ENCODE results near the gene CAPN2. TPM values are rescaled to one million over a fixed set of nuclear protein-coding genes. Genes with fewer than 3 reads are reported as not detected.

Gene CAPN2
- total RNA-seq, 1 donor from 2014 or later = 178 TPM

GRCh38 chr1:223695941-223696340, 16.4 kb upstream of the CAPN2 start:
- intact Hi-C loops (cut with DNase I) = loop anchor here (5.0 kb wide), 1 partner anchor 636 kb away; the partner anchor contains the start of gene NVL
- TF ChIP-seq, protein P1, sequence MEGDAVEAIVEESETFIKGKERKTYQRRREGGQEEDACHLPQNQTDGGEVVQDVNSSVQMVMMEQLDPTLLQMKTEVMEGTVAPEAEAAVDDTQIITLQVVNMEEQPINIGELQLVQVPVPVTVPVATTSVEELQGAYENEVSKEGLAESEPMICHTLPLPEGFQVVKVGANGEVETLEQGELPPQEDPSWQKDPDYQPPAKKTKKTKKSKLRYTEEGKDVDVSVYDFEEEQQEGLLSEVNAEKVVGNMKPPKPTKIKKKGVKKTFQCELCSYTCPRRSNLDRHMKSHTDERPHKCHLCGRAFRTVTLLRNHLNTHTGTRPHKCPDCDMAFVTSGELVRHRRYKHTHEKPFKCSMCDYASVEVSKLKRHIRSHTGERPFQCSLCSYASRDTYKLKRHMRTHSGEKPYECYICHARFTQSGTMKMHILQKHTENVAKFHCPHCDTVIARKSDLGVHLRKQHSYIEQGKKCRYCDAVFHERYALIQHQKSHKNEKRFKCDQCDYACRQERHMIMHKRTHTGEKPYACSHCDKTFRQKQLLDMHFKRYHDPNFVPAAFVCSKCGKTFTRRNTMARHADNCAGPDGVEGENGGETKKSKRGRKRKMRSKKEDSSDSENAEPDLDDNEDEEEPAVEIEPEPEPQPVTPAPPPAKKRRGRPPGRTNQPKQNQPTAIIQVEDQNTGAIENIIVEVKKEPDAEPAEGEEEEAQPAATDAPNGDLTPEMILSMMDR (IDR thresholded peaks at IDR 0.05) = no peak
- H3K27ac ChIP-seq = no peak overlapping the region

GRCh38 chr1:223700388-223700918, 11.9 kb upstream of the CAPN2 start:
- peak overlapping the region; percentile 93 to 94 for H3K27ac ChIP-seq
- no peak for DNase-seq (ENCODE audit: low spot score in 2 of 2)
- no peaks in the 10 kb centered on the region for H3K36me3 ChIP-seq
- intact Hi-C loops (cut with DNase I) = loop anchor here (10.0 kb wide), 2 partner anchors 294 to 1056 kb away; no protein-coding TSS in a partner anchor
- H3K4me3 ChIP-seq = no peak overlapping the region
- H3K4me1 ChIP-seq = peaks cover 7 to 36% of the 10 kb centered on the region in 2 donors
- no peaks in the 10 kb centered on the region for H3K27me3 ChIP-seq
- no peaks in the 10 kb centered on the region for H3K9me3 ChIP-seq
- TF ChIP-seq, protein P1 (IDR thresholded peaks at IDR 0.05) = no peak

More at GRCh38 chr1:223695941-223696340, 16.4 kb upstream of the CAPN2 start:
- peak in 1 of 2 donors; percentile 3 for DNase-seq (ENCODE audit: low spot score in 2 of 2)
- Histone ChIP-seq H3K4me3 (no peak overlapping the region), H3K4me1 (peaks cover 7 to 15% of the 10 kb centered on the region in 2 donors), H3K27me3 (no peaks in the 10 kb centered on the region), H3K36me3 (no peaks in the 10 kb centered on the region), H3K9me3 (no peaks in the 10 kb centered on the region)

DNA sequence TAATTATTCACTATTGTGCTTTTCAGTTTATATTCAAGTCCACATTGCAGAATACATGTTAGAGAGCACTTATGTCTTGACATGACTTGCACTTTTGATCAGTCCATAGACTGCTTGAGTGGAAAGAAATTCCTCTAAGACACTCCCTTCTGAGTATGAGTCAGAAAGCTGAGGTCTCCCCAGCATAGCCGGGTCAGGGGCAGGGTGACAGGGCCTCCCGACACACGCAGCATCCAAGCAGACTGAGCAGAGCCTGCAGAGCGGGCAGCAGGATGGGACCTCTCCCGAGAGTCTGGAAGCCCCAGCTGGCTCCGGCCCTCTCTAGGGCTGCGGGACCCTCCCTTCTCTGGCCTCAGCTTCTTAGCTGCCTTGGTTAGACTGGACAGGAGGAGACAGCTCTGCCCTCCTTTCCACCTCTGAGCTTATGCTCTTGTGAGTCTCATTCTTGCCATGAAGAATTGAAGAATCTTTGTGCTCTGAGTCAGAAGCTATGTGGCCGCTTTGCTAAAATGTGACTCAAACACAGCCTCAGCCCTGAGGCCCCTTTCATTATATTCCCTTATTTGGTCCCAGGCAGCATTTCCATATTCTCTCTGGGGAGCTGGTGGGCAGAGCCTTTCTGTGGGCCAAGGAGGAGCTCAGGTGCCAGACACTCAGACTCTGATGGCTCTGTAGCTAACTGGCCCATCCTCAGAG, 11.2 kb upstream of the CAPN2 start:
- intact Hi-C loops (cut with DNase I) = loop anchor here (10.0 kb wide), 2 partner anchors 294 to 1056 kb away; no protein-coding TSS in a partner anchor
- peaks cover 10 to 43% of the 10 kb centered on the region in 2 donors for H3K4me1 ChIP-seq
- TF ChIP-seq, protein P1 (IDR thresholded peaks at IDR 0.05) = no peak
- H3K4me3 ChIP-seq = peak overlapping the region in 1 of 2 donors; percentile 53
- H3K27me3 ChIP-seq = no peaks in the 10 kb centered on the region
- no peaks in the 10 kb centered on the region for H3K36me3 ChIP-seq
- H3K27ac ChIP-seq = peak overlapping the region; percentile 93 to 94
- peak in 1 of 2 donors; percentile 86 for DNase-seq (ENCODE audit: low spot score in 2 of 2)
- H3K9me3 ChIP-seq = no peaks in the 10 kb centered on the region

DNA sequence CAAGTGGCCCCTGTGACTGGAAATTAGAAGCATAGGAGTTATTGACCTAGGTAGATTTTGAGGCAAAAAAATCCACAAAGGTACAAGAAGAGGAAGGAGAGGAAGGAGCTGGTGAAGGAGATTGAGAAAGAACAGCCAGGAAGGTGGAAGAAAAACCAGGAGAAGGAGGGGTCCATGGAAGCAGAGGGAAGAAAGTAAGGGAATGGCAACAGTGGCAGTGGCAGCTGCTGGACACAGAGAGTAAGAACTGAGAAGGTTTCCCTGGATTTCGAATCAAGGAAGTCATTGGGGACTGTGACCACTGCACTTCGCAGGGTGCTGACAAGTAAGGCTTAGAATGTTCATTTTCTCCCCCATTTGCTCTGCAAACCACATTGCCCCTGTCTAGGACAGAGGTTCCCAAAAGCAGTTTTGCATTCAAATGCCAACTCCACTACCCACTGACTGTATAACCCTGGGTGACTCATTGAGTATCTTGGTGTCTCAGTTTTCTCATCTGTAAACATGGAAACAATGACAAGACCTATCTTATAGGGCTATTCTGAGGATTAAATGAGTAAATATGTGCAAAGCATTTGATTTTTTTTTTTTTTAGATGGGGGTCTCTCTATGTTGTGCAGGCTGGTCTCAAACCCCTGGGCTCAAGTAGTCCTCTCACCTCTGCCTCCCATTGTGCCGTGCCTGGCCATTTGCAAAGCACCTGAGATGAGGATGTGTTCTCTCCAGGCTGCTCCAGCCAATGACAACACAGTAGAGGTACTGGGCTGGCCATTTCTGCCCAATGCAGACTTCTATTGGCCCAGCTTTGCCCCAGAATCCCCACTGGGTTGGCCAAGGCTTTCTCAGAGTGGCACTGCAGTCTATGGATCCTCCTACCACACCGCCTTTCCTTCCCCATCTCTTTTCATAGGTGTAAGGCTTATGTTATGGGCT, 9.3 kb upstream of the CAPN2 start:
- Histone ChIP-seq H3K27ac (peak overlapping the region; percentile 93 to 94), H3K27me3 (no peaks in the 10 kb centered on the region), H3K36me3 (no peaks in the 10 kb centered on the region), H3K9me3 (no peaks in the 10 kb centered on the region), H3K4me3 (peak overlapping the region in 1 of 2 donors; percentile 46), H3K4me1 (peaks cover 13 to 59% of the 10 kb centered on the region in 2 donors)
- intact Hi-C loops (cut with DNase I) = loop anchor here (10.0 kb wide), 2 partner anchors 292 to 1058 kb away; no protein-coding TSS in a partner anchor
- peak in 1 of 2 donors; percentile 52 for DNase-seq (ENCODE audit: low spot score in 2 of 2)
- TF ChIP-seq, protein P1 (IDR thresholded peaks at IDR 0.05) = no peak

- Histone ChIP-seq H3K9me3 (no peaks in the 10 kb centered on the region), H3K4me1 (peaks cover 13 to 58% of the 10 kb centered on the region in 2 donors), H3K36me3 (no peaks in the 10 kb centered on the region), H3K4me3 (no peak overlapping the region), H3K27me3 (no peaks in the 10 kb centered on the region), H3K27ac (peak overlapping the region; percentile 93 to 94)
- intact Hi-C loops (cut with DNase I) = loop anchor here (10.0 kb wide), 2 partner anchors 291 to 1059 kb away; no protein-coding TSS in a partner anchor
- DNase-seq (ENCODE audit: low spot score in 2 of 2) = no peak
- TF ChIP-seq, protein P1 (IDR thresholded peaks at IDR 0.05) = no peak
Measured at GRCh38 chr1:223703668-223704013, 8.7 kb upstream of the CAPN2 start.

Measured in ascending aorta (tissue), 2 donors.